ENCODE data around the gene SGF29.

GRCh38 chr16:28504707-28505404 is 48.9 kb upstream of the SGF29 start:
- TF ChIP-seq ZNF274 (IDR thresholded peaks at IDR 0.05; ENCODE audit: borderline replicate concordance, extremely low read depth, low read length) (no peak), POLR2A (IDR thresholded peaks at IDR 0.05; ENCODE audit: control extremely low read depth in 1 of 2, low read depth in 2 of 2, low read length in 2 of 2) (no peak), CTCF (IDR thresholded peaks at IDR 0.05; ENCODE audit: control extremely low read depth in 1 of 3, insufficient read depth in 1 of 3, low read depth in 1 of 3, low read length in 3 of 3) (no peak), NRF1 (IDR thresholded peaks at IDR 0.05; ENCODE audit: low read depth, low read length) (no peak), SP1 (IDR thresholded peaks at IDR 0.05; ENCODE audit: low read depth, low read length) (no peak), KDM1A (IDR thresholded peaks at IDR 0.05; ENCODE audit: borderline replicate concordance, low read length) (no peak), CBX8 (IDR thresholded peaks at IDR 0.05; ENCODE audit: borderline replicate concordance, low read depth, low read length) (no peak), BRCA1 (IDR thresholded peaks at IDR 0.05; ENCODE audit: low read depth, low read length) (no peak), CHD1 (IDR thresholded peaks at IDR 0.05; ENCODE audit: low read depth, low read length) (no peak), CHD2 (IDR thresholded peaks at IDR 0.05; ENCODE audit: low read length) (no peak)

All from H1 (cell line).